GM19324 (cell line): ENCODE measurements around the gene GPR151.

Experiments used
- ATAC-seq: cut with Tn5 transposase; IDR thresholded peaks from one replicate; pipeline ENCODE4 v1.9.1; 2021; ENCODE audit warnings: mild to moderate bottlenecking, moderate library complexity; ENCODE audit not compliant: unreplicated experiment, low FRiP score

The GPR151 gene

DNA sequence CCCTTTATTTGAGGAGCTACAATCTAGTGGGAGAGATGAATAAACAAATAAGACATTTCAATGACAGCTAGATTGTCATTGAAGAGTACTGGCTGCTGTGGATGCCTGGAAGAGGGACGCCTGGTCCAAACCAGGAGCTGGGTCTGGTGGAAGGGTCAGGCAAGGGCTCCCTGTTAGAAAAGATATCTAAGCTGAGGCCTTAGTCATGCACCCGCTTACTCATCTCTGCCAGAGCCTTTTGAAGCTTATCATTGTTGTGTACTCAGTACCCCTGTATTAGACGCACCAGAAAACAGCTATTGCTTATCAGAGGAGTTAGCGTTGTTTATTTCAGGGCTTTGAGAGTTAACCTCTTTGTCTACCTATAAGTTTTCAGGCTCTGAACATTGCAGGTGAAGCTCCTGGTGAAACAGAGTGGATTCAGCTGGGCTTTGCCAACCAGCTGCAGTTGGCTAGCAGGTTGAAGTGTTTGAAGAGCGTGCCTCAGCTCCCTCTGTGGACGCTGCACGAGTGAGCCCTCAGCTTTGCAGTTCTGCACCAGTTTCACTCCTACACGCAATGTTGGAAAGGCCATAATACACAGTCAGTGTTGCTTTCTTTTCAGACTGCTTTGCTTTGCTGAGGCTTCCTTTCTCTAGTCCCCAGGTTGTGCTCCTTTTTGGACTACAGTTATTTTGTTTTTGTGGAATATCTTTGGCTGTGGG lies 5.6 kb upstream of the GPR151 start:
- ATAC-seq = no peak

DNA sequence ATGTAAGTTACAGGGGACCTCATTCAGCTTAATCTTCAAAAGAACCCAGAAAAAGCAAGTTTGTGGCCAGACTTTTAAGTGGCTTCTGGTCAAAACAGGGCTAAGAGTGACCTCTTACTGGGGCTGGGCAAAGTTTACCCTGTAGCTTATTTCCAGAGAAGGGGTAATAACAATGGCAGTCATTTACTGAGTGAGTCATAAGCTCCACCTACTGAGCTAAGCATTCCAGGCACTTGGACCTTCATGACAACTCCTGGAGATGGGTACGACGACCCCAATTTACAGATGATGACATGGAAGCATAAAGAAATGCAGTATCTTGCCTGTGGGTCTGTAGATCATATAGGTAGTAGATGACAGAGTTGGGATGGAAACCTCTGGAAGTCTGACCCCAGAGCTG lies 4.7 kb upstream of the GPR151 start:
- no peak for ATAC-seq

DNA sequence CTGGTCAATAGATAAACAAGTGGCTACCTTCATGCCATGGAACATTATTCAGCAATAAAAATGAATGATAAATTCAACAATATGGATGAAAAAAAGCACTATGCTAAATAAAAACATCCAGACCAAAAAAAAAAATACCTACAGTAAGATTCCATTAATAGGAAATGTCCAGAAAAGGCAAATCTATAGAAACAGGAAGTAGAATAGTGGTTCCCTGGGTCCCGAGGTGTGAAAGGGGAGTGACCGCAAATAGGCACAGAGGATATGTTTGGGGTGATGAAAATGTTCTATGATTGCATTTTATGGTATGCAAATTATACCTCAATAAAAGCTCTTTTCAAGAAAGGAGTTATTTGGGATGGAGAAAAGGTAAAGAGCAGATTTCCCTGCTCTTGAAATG lies 3.6 kb upstream of the GPR151 start:
- no peak for ATAC-seq

DNA sequence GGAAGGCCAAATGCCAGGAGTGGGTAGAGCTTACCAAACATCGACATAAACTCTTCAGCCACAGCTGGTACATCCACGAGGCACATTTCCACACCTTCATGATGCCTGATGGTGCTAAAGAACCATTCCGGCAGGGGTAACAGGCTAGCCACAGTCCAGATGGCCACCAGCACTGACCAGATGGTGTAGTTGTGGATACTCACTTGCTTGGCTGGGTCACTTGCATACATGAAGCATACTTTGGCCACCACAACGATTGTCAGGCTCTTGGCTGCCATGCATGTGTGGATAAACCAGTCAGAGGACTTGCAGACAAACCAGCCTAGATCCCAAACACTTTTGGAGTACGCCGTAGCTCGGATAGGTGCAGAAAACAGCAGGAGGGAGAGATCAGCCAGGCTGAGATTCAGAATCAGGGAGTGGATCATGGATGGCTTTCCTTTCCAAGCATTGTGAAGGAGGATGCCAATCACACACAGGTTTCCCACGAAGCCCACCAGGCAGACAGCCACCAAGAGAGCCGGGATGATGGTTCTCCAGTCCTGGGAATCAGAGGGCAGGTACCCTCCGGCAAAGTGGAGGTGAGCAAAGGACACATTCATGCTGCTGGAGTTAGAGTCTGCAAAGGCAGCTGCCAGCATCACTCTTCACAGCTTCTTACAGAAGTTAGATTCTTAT lies 378 bp downstream of the GPR151 start:
- no peak for ATAC-seq

DNA sequence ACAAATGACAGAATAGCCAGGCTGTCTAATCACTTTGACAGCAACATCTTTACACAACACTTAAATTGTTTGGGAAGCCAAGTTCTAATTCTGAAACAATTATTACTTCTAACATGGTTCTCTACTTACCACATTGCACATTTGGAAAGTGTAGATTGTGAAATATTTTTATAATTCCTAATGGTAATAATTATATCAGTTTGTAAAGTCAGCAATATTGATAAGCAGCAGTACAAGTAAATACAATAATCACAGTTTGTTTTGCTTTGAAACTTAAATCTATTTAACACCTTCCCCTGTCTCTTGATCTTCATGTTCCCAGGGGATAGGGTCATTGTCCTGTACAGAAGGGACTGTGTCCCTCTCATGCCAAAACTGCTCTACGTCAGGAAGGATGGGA lies 1.4 kb downstream of the GPR151 start:
- no peak for ATAC-seq

DNA sequence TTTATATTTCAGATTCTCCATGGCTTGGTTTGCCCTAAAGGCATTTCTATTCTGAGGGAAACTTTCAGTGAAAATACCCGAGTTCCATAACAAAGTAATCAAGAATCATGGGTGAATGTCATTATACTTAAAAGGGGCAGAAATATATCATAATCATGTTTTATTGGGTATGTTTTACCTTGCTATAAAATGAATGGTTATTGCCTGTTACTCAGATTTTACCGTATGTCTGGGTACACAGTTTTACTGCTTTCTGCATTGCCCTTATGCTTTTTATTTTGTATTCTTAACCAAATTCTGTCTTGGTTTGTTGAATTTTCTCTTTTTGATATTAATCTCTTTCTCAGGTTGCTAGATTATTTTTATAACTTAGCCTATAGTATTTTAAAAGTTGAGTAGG lies 2.5 kb downstream of the GPR151 start:
- ATAC-seq = no peak

DNA sequence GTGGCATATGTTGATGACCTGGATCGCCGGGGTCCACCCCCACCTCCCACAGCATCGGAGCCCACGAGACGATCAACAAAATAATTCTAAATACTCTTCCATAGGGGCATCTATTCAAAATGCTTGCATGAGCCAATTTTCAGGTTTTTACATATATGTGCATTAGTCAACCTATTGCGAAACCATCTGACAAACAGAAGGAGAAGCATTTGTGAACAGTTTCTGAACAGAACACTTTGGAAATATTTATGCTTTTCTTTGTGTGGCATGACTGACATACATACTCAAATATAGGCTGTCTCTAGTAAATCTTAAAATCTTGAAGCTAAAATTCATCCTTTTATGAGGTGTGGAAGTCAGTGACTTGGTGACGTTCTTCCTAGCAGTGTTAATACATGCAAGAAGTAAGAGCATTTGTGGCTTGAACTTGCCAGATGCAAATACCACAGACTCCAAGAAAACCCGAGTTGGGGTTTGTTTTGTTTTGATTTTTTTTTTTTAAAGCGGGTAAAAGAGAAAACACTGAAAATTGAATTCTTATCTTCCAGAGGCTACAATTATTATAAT lies 5.3 kb downstream of the GPR151 start:
- no peak for ATAC-seq

DNA sequence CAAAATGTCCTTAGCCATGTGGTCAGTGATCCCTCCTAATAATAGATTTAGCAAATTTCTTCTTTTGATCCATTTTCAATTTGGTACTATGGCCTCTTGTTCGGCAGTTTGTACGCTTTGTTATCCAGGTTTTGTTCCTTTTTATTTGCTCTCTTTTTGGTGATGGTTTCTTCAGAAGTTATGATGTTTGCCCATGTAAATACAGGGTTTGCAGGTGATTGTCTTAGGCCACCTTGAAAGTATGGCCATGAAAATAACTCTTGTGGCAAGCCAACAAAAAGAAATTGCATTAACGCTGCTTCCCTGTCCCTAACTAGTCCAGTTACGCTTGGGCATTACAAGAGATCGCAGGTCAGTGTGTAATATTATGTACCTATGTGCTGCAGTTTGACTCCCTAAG lies 8.6 kb downstream of the GPR151 start:
- ATAC-seq = no peak

DNA sequence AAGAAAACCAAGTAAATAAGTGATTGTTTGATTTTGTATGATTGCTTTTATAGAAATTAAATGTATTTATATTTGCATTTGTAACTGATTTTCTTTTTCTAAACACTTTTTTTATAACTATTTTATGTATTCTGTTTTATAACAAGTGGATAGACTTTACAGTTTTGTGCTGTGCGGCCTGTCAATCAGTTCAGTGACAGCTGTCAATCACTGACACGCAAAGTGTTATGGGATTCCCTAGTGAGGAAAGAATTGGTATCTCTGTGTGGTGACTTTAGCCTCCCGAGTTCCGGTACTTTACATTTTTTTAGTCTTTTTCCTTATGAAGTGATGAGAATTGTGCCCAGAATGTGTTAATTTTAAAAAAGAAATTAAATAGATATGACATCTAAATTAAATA lies 16.3 kb downstream of the GPR151 start:
- no peak for ATAC-seq

DNA sequence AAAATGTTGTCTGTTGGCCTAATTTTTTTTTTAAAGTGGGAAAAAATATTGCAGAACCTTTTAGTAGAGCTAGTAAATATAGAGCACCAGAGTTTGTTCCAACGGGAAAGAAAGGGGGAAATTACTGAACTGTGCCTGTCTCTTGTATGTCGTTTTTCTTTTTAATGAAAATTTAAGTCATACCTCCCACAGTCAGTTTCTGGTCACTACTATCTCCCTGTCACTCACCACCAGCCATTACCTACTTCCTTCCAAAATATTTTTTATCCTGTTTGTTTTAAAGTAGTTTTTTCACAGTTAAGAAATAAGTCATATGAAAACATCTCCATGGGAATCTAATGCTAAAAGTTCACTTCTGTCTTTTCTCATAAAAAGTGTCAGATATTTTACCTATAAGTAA lies 21.3 kb downstream of the GPR151 start:
- ATAC-seq = no peak

DNA sequence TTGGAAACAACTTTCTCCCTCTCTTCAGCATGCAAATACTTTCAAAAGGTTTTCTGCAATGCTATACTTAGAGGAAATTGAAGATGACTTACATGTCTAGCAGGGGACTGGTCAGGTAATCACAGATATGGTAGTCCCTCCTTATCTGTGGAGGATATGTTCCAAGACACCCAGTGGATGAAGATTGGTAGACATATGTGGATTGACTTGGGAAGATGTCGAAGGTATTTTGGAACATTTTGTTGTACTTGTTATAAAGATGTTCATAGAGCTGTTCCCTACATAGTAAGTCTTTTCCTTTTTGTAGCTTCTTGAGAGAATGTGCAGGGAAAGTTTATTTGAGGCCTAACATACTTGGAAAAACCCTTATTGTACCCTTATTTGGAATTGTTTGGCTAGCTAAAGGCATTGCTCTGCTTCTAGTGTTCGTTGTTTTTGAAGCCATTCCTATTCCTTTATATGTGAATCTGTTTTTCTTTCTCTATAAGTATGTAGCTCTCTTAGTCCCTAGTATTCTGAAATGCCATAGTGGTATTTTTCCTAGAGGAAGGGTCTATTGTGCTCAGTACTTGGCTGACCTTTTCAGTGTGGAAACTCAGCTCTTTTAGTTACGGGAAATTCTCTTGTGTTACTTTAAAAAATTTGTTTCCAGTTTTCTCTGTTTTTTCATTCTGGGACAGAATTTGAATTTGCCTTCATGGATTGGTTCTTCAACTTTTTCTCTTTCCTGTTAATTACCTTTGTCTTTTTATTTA lies 25.7 kb downstream of the GPR151 start:
- ATAC-seq = no peak

DNA sequence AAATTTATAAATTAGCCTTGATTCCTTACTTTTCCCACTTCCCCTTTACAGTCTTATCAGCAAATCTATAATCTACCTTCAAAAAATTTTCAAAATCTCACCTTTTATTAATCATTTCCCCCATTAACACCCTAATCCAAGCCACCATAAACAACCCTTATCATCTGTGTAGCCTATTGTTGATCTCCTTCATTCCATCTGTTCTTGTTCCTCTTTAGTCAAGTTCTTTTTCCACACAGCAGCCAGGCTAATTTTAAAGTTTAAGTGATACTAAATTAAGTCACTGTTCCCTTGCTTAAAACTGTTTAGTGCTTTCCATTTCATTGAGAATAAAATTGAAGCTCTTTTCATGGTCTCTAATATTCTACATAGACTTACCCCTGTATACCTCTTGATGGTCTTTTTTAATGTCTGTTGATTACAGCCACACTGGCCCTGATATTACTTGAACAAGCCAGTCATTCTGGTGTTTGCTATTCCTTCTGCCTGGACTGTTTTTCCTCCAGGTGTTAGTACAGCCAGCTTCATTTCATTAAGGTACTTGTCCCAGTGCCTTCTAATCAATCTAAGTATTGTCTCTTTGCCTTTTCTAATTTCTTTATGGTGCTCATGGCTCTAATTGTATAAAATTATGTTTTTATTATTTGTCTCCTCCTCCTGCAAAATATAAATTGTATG lies 31.1 kb downstream of the GPR151 start:
- no peak for ATAC-seq

DNA sequence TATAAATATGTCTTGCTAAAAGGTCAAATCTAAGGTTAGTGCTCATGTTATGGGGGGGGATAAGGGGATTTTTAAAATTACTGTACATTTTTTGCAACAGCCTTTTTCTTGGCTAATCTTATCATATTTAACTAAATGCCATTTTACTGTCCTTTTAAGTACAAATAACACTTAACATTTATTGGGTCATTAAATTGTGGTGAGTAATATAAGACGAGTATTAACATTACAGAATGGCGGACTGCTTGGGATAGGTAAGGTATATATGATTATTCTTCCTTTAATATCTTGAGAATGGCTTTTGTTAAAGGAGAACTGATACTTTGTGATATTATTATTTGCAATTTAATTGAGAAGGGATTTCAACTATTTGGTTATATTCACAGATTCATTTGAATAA lies 33.2 kb downstream of the GPR151 start:
- ATAC-seq = no peak

DNA sequence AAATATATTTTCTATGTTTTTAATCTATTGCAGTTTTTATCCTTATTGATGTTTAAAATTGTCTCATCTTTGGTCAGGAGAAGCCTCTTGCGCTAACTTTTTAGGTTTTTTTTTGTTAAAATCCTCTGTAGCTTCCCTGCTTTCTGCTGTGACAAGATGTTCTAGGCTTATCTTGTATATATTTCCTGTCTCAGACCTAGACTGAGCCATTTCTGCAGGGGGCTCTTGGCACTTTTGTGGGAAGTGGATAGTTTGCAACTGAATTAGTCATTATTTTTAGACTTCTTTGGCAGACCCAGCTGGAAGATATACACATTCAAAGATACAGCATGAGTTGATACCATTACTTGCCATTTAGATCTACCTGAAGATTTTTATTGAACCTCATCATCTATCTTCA lies 40.1 kb downstream of the GPR151 start:
- ATAC-seq = no peak

DNA sequence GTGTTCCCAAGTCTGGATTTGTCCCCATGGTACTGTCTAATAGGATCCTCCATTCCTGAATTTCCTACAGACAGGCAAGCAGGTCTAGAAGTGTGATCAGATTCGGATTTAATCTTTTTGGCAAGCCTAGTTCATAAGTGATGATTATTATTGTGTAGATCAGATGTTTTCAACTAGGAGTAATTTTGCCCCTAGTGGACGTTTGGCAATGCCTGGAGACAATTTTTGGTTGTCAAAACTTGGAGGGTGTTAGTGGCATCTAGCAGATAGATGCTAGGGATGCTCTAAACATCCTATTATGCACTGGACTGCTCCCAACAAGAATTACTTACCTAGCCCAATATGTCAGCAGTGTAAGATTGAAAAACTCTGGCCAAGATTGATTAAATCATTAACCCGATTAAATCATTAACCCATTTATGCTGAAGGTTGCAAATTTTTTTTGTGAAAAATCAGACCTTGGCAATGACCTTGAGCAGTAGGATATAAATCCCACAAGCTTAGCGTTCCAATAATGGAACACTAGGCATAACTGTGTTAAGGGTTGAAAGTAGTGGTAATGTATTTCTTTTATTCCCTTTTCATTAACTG lies 40.7 kb downstream of the GPR151 start:
- no peak for ATAC-seq

DNA sequence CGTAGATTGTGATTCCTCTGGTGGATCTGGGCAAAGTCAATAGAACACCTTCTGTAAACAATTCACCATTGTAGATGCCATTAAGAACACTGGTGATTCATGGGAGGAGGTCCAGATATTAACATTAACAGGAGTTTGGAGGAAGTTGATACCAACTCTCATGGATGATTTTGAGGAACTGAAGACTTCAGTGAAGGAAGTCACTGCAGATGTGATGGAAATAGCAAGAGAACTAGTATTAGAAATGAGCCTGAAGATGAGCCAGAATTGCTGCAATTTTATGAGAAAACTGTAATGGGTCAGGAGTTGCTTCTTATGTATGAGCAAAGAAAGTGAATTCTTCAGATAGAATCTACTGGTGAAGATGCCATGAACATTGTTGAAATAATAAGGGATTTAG lies 41.9 kb downstream of the GPR151 start:
- ATAC-seq = no peak

DNA sequence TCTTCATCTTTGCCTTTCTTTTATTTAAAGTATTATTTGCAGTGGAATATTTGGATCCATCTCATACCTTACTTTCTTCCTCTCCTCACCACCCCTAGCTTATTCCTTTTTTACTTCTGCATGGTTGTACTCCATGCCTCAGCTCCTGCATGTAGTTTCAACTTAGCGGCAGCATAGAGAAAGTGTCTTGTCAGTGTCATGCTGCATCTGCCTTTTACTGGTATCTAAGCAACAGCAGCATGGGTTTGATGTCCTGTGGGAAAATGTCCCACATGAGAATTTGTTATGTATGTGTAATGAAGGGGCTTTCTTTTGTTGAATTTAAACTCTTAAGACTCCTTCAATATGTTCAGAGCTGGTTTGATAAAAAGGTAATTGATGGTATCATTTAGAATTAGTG lies 48.2 kb downstream of the GPR151 start:
- ATAC-seq = no peak

DNA sequence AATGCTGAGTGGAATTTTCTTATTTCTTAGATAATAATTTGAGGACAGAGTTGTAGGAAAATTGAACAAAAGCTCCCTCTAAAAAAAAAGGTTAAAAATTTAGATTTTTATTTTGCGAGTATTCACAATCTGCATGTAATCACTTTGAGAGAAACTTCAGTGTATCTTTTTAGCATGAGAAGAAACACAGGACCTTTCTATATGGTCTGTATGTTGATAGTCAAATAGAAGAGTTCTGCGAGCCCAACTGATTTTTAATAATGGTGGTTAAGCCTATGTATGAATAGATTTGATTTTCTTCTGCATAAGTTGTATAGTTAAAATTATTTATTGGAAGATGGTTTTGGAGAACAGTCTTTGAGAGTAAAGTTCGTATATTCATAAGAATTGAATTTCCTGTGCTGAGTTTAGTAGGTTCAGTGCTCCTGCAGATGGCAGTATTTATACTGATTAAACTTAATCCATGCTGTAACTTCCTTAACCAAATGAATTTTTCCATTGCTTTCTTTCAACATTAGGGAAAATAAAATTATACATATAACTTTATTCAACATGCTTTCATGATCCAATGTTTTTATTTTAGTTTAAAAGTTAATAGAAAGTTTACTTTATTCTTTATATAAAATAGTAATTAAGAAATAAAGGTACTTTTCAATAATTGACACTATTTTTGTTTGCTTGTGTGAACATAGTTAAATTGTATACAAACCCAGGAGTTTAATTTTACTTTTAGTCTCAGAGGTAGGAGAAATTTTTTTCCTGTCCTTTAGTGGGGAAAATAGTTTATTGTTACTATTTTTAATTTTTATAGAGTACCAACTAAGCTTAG lies 49.3 kb downstream of the GPR151 start:
- no peak for ATAC-seq

DNA sequence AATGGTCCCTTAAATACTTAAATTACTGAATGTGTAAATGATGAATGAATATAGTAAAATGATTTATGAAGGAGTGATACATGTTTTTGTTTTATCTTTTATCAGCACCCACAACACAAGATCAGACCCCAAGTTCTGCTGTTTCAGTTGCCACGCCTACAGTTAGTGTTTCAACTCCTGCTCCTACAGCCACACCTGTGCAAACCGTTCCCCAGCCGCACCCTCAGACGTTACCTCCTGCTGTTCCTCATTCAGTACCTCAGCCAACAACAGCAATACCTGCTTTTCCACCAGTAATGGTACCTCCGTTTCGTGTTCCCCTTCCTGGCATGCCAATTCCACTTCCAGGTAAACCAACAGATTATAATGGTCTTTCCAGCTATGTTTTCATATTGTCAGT lies 52.5 kb downstream of the GPR151 start:
- ATAC-seq = no peak
